Neural cell (in vitro differentiated cells): Measurements from ENCODE around the gene SUSD3. TPM values are rescaled to one million over a fixed set of nuclear protein-coding genes. Genes with fewer than 3 reads are reported as not detected.

ENCODE experiments used
- H2AFZ ChIP-seq: fragments of 200-600, 300-800 bp; sonication (generic), shearing (Covaris generic); 2 replicates; pipeline ENCODE4 v1.6.0; 2014; ENCODE audit warnings: low read depth, mild to moderate bottlenecking, antibody characterized with exemption, low read length, moderate library complexity
- H3F3A ChIP-seq: fragments of 200-600 bp; shearing (Covaris generic); 2 replicates; pipeline ENCODE4 v1.6.1; 2016; ENCODE audit warnings: mild to moderate bottlenecking, moderate library complexity, mixed read lengths, antibody characterized with exemption, low read length; ENCODE audit not compliant: insufficient read depth, poor library complexity, severe bottlenecking
- H3K27ac ChIP-seq: fragments of 200-600, 300-800 bp; sonication (generic), shearing (Covaris generic); 2 replicates; pipeline ENCODE4 v1.5.1; 2014; ENCODE audit warnings: mild to moderate bottlenecking, low read length, moderate library complexity
- H3K27me3 ChIP-seq: fragments of 300-800, 200-600 bp; sonication (generic), shearing (Covaris generic); 2 replicates; pipeline ENCODE4 v1.6.0; 2014; ENCODE audit warnings: mild to moderate bottlenecking, low read depth, low read length, moderate library complexity; ENCODE audit not compliant: insufficient read depth
- H3K36me3 ChIP-seq: fragments of 300-800, 200-600 bp; sonication (generic), shearing (Covaris generic); 2 replicates; pipeline ENCODE4 v1.5.1; 2014; ENCODE audit warnings: mild to moderate bottlenecking, antibody characterized with exemption, low read length, moderate library complexity; ENCODE audit not compliant: insufficient read depth
- H3K4me2 ChIP-seq: fragments of 300-800, 200-600 bp; sonication (generic), shearing (Covaris generic); 2 replicates; pipeline ENCODE4 v1.6.0; 2014; ENCODE audit warnings: mild to moderate bottlenecking, low read length
- H3K4me3 ChIP-seq: fragments of 300-800, 200-600 bp; sonication (generic), shearing (Covaris generic); 2 replicates; pipeline ENCODE4 v1.5.1; 2014; ENCODE audit warnings: mild to moderate bottlenecking, low read length, moderate library complexity
- H3K79me2 ChIP-seq: fragments of 200-600 bp; shearing (Covaris generic); replicated peaks from 2 replicates; pipeline ENCODE4 v1.6.0; 2014; ENCODE audit warnings: mild to moderate bottlenecking, low read length, moderate library complexity; ENCODE audit not compliant: insufficient read depth
- H3K9ac ChIP-seq: fragments of 300-800, 200-600 bp; sonication (generic), shearing (Covaris generic); 2 replicates; pipeline ENCODE4 v1.6.1; 2016; ENCODE audit warnings: mild to moderate bottlenecking, low read length, mixed read lengths
- H3K9me2 ChIP-seq: fragments of 200-600 bp; shearing (Covaris generic); 2 replicates; pipeline ENCODE4 v1.6.1; 2016; ENCODE audit warnings: mild to moderate bottlenecking, low read length, mixed read lengths; ENCODE audit not compliant: insufficient read depth
- H3K9me3 ChIP-seq: fragments of 200-600, 300-800 bp; sonication (generic), shearing (Covaris generic); 2 replicates; pipeline ENCODE4 v1.6.1; 2016; ENCODE audit warnings: mild to moderate bottlenecking, mixed run types, low read length, moderate library complexity, mixed read lengths
- H4K20me1 ChIP-seq: fragments of 200-600 bp; shearing (Covaris generic); 2 replicates; pipeline ENCODE4 v1.6.1; 2016; ENCODE audit warnings: mild to moderate bottlenecking, mixed run types; ENCODE audit not compliant: insufficient read depth
- EP300 ChIP-seq: fragments of 450-650 bp; conservative IDR thresholded peaks from 2 replicates; pipeline ENCODE4 v1.6.1; 2014; ENCODE audit warnings: antibody characterized with exemption, mild to moderate bottlenecking, moderate library complexity; ENCODE audit not compliant: poor library complexity, severe bottlenecking
- EZH2 ChIP-seq: fragments of 200-600, 300-800 bp; shearing (Covaris generic), sonication (generic); IDR thresholded peaks from 2 replicates; pipeline ENCODE4 v1.6.1; 2014; ENCODE audit warnings: antibody characterized with exemption, low read length, borderline replicate concordance, mild to moderate bottlenecking; ENCODE audit not compliant: insufficient read depth, poor library complexity, severe bottlenecking
- MXI1 ChIP-seq: fragments of 450-650 bp; conservative IDR thresholded peaks from 2 replicates; pipeline ENCODE4 v1.6.1; 2014; ENCODE audit warnings: antibody characterized with exemption, mild to moderate bottlenecking; ENCODE audit not compliant: poor library complexity, severe bottlenecking
- POLR2AphosphoS5 ChIP-seq: IDR thresholded peaks from 2 replicates; pipeline ENCODE4 v1.6.1; 2012
- RAD21 ChIP-seq: fragments of 450-650 bp; conservative IDR thresholded peaks from 2 replicates; pipeline ENCODE4 v1.6.1; 2014; ENCODE audit warnings: antibody characterized with exemption, mild to moderate bottlenecking, moderate library complexity
- SMC3 ChIP-seq: fragments of 450-650 bp; conservative IDR thresholded peaks from 2 replicates; pipeline ENCODE4 v1.6.1; 2014; ENCODE audit warnings: antibody characterized with exemption, mild to moderate bottlenecking, moderate library complexity; ENCODE audit not compliant: poor library complexity
- TAF1 ChIP-seq: IDR thresholded peaks from 2 replicates; pipeline ENCODE4 v1.6.1; 2012; ENCODE audit warnings: low read depth
- polyA plus RNA-seq: library from polyadenylated mRNA; depleted of rRNA; stranded (reverse); fragments of >200 nt; gene quantifications from 2 replicates; pipeline ENCODE4 v1.2.3, GENCODE V29; 2014
- TF ChIP-seq, protein P1 (sequence below): IDR thresholded peaks from 2 replicates; pipeline ENCODE4 v1.6.1; 2012; ENCODE audit warnings: borderline replicate concordance
- TF ChIP-seq, protein P2 (sequence below): fragments of 450-650 bp; IDR thresholded peaks from 2 replicates; pipeline ENCODE4 v1.5.1; 2014; ENCODE audit warnings: antibody characterized with exemption, mild to moderate bottlenecking, moderate library complexity; ENCODE audit not compliant: poor library complexity, severe bottlenecking

SUSD3 gene
- polyA plus RNA-seq, 1 donor from 2014 or later: not detected

DNA sequence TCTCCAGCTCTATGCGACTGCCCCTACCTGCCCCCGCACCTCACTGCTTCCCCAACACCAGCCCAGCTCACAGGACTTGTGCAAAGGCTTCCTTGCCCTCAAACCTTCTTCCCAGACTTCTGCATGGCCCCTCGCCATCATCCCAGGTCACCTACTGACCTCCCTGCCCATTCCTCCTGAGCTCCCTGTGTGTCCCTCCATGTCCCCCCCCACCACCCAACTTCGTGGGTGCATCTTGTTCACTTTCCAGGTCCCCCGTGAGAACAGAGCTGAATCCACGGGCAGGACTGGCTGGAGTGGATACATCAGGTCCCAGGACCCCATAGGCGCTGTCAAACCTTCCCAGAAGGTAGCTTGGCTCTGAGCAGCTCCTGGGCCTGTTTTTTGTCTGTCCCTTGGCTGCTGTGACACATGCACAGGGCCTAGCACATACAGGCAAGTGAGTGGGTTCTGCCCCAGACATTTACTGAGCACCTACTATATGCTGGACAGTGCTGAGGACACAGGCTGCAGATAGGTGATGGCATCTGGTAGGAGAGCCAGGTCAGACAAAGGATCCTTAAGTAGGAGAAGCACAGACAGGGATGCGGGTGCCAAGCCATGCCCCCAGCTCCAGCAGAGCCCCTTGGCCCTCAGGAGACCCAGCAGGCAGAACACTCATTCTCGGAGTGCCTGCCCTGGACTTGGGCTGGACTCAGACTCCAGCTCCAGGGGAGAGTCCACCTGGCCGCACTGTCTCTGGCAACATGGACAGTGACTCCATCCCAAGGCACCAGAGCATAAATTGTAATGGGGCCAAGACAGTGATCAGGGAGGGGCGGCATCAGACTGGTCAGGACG, 60.6 kb downstream of the SUSD3 start:
- Histone ChIP-seq H4K20me1 (no peaks in the 10 kb centered on the region), H3K9ac (no peak overlapping the region), H3K4me3 (no peak overlapping the region), H3K36me3 (no peaks in the 10 kb centered on the region), H3K9me3 (no peaks in the 10 kb centered on the region), H3K27ac (no peak overlapping the region), H3K9me2 (no peaks in the 10 kb centered on the region), H3K27me3 (no peaks in the 10 kb centered on the region), H2AFZ (no peak overlapping the region), H3K4me2 (no peak overlapping the region), H3K79me2 (no peaks in the 10 kb centered on the region), H3F3A (no peaks in the 10 kb centered on the region)
- TF ChIP-seq POLR2AphosphoS5 (no peak), TAF1 (no peak), EP300 (no peak), SMC3 (no peak), MXI1 (no peak)
- TF ChIP-seq, protein P1, sequence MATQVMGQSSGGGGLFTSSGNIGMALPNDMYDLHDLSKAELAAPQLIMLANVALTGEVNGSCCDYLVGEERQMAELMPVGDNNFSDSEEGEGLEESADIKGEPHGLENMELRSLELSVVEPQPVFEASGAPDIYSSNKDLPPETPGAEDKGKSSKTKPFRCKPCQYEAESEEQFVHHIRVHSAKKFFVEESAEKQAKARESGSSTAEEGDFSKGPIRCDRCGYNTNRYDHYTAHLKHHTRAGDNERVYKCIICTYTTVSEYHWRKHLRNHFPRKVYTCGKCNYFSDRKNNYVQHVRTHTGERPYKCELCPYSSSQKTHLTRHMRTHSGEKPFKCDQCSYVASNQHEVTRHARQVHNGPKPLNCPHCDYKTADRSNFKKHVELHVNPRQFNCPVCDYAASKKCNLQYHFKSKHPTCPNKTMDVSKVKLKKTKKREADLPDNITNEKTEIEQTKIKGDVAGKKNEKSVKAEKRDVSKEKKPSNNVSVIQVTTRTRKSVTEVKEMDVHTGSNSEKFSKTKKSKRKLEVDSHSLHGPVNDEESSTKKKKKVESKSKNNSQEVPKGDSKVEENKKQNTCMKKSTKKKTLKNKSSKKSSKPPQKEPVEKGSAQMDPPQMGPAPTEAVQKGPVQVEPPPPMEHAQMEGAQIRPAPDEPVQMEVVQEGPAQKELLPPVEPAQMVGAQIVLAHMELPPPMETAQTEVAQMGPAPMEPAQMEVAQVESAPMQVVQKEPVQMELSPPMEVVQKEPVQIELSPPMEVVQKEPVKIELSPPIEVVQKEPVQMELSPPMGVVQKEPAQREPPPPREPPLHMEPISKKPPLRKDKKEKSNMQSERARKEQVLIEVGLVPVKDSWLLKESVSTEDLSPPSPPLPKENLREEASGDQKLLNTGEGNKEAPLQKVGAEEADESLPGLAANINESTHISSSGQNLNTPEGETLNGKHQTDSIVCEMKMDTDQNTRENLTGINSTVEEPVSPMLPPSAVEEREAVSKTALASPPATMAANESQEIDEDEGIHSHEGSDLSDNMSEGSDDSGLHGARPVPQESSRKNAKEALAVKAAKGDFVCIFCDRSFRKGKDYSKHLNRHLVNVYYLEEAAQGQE: no peak

DNA sequence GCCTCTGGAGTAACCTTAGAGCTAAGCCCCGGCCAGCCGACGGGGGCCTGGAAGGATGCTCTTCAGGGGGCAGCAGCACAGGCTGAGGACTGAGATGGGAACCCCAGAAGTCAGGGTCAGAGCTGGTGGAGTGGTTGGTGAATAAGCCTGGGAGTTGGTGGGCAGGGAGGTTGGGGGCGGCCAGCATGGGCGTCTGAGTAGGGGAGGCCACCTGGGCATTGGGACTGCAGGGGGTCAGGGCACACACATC, 61.1 kb downstream of the SUSD3 start:
- H3K36me3 ChIP-seq: no peaks in the 10 kb centered on the region
- no peaks in the 10 kb centered on the region for H3K27me3 ChIP-seq
- no peaks in the 10 kb centered on the region for H3K9me3 ChIP-seq
- no peaks in the 10 kb centered on the region for H3K9me2 ChIP-seq
- H3K27ac ChIP-seq: no peak overlapping the region
- TF ChIP-seq TAF1 (no peak), POLR2AphosphoS5 (no peak)
- H3K4me3 ChIP-seq: no peak overlapping the region
- no peak overlapping the region for H3K4me2 ChIP-seq
- no peak overlapping the region for H3K9ac ChIP-seq
- no peaks in the 10 kb centered on the region for H3F3A ChIP-seq
- no peaks in the 10 kb centered on the region for H3K79me2 ChIP-seq
- no peaks in the 10 kb centered on the region for H4K20me1 ChIP-seq
- no peak overlapping the region for H2AFZ ChIP-seq

DNA sequence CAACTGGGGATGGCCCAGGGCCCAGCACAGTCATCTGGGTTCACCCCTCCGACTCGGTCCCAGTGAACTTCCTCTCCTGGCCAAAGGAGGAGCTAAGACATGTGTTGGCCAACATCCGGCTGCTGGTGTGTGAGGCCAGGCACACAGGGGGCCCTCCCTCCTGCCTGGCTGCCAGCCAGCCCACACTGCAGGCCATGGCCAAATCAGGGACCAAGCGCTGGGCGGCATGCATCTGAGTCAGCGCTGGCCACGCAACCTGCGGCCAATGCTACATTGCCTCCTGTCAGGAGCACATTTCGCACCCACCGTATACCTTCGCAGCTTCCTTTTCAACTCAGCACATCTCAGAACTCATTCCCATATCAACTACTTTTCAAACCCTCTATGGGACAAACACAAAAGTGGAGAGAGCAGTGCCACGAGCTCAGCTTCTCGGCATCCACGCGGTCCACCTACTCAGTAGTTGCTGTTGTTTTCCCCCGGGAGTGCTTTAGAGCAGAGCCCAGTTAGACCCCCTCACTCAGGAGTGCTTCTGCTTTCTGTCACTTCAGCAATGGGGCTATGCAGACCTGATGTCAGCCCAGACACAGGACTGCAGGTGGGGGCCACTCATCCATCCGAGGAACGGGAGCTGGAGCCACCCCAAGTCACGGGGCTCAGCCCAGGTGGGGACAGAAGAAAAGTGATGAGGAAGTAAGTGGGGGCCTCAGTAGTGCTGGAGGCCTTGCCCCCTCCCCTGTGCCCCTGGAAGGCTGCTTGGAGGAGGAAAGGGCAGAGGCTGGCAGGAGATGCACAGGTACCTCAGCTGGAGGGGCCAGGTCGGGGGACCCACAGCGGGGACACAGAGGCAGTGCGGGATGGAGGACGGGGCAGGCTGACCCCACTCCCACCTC, 61.7 kb downstream of the SUSD3 start:
- no peak overlapping the region for H3K4me2 ChIP-seq
- no peaks in the 10 kb centered on the region for H3K79me2 ChIP-seq
- no peaks in the 10 kb centered on the region for H3F3A ChIP-seq
- no peak overlapping the region for H3K4me3 ChIP-seq
- no peak for TF ChIP-seq RAD21
- TF ChIP-seq SMC3: no peak
- no peak for TF ChIP-seq EP300
- no peak for TF ChIP-seq TAF1
- TF ChIP-seq MXI1: no peak
- TF ChIP-seq, protein P1: no peak
- TF ChIP-seq EZH2: no peak
- TF ChIP-seq, protein P2, sequence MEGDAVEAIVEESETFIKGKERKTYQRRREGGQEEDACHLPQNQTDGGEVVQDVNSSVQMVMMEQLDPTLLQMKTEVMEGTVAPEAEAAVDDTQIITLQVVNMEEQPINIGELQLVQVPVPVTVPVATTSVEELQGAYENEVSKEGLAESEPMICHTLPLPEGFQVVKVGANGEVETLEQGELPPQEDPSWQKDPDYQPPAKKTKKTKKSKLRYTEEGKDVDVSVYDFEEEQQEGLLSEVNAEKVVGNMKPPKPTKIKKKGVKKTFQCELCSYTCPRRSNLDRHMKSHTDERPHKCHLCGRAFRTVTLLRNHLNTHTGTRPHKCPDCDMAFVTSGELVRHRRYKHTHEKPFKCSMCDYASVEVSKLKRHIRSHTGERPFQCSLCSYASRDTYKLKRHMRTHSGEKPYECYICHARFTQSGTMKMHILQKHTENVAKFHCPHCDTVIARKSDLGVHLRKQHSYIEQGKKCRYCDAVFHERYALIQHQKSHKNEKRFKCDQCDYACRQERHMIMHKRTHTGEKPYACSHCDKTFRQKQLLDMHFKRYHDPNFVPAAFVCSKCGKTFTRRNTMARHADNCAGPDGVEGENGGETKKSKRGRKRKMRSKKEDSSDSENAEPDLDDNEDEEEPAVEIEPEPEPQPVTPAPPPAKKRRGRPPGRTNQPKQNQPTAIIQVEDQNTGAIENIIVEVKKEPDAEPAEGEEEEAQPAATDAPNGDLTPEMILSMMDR: no peak
- no peak for TF ChIP-seq POLR2AphosphoS5
- no peaks in the 10 kb centered on the region for H4K20me1 ChIP-seq
- no peaks in the 10 kb centered on the region for H3K9me3 ChIP-seq
- H3K36me3 ChIP-seq: no peaks in the 10 kb centered on the region
- H3K9ac ChIP-seq: no peak overlapping the region
- H2AFZ ChIP-seq: no peak overlapping the region
- H3K9me2 ChIP-seq: no peaks in the 10 kb centered on the region
- no peak overlapping the region for H3K27ac ChIP-seq
- H3K27me3 ChIP-seq: no peaks in the 10 kb centered on the region
